GM12878 (cell line): ENCODE results near the gene TOE1. TPM values are rescaled to one million over a fixed set of nuclear protein-coding genes. Genes with fewer than 3 reads are reported as not detected.

Source experiments
- ATAC-seq: fragments of 200-7000 bp; cut with Tn5 transposase; 3 replicates; pipeline ENCODE4 v1.9.1; 2020; ENCODE audit warnings: mild to moderate bottlenecking, moderate library complexity
- BruUV-seq: library from RNA; stranded (reverse); fragments of 400-500 nt; replicated peaks from 2 replicates; lab custom pipeline; 2021; lab: Mats Ljungman, UMichigan
- CTCF ChIA-PET: fragments of 300-600 bp; sonication (Branson Sonifier 250); formaldehyde crosslinking; extraction: SDS; loops from one replicate; lab custom pipeline; 2021; ENCODE audit warnings: inconsistent platforms; lab: Yijun Ruan, JAX
- POLR2A ChIA-PET: fragments of 350-600 bp; formaldehyde crosslinking; extraction: SDS; loops from one replicate; lab custom pipeline; 2021; ENCODE audit warnings: inconsistent platforms; lab: Charles Lee
- RAD21 ChIA-PET: fragments of 300-600 bp; sonication (Branson Sonifier 250); formaldehyde crosslinking; loops from one replicate; lab custom pipeline; 2023; ENCODE audit warnings: antibody characterized with exemption; ENCODE audit not compliant: unreplicated experiment; lab: Charles Lee
- SMC1A ChIA-PET: fragments of 300-600 bp; sonication (Branson Sonifier 250); formaldehyde crosslinking; loops from one replicate; lab custom pipeline; 2023; ENCODE audit not compliant: unreplicated experiment, uncharacterized antibody; lab: Charles Lee
- DNase-seq: peaks from one replicate; pipeline ENCODE4 v3.0.0-alpha.2; 2011; ENCODE audit warnings: low read depth, low spot score
- FAIRE-seq: peaks from 3 replicates; lab custom pipeline; 2011; peaks lifted over from hg19 to GRCh38; lab: Jason Lieb, UNC
- H2AFZ ChIP-seq: 2 replicates; pipeline ENCODE4 v1.6.0; 2011; ENCODE audit warnings: low read depth, low read length, control low read depth; ENCODE audit not compliant: control insufficient read depth
- H3K27ac ChIP-seq: 2 replicates; pipeline ENCODE4 v1.5.1; 2011; ENCODE audit warnings: control low read depth; ENCODE audit not compliant: control insufficient read depth, insufficient read depth
- H3K27me3 ChIP-seq, 2 experiments: replicated peaks in 1 of 2; 2 replicates each; pipeline versions ENCODE4 v1.6.0 to v1.6.1; 2011; ENCODE audit warnings: low read length in 1 of 2; ENCODE audit not compliant: control insufficient read depth in 2 of 2, insufficient read depth in 2 of 2
- H3K36me3 ChIP-seq, 2 experiments: 2 replicates each; pipeline ENCODE4 v1.5.1; 2011; ENCODE audit warnings: low read length in 1 of 2; ENCODE audit not compliant: control insufficient read depth in 2 of 2, insufficient read depth in 2 of 2
- H3K4me1 ChIP-seq: 2 replicates; pipeline ENCODE4 v1.6.1; 2011; ENCODE audit warnings: mild to moderate bottlenecking, low read length, moderate library complexity, mixed read lengths; ENCODE audit not compliant: control insufficient read depth, insufficient read depth
- H3K4me2 ChIP-seq: 2 replicates; pipeline ENCODE4 v1.6.0; 2011; ENCODE audit warnings: control low read depth; ENCODE audit not compliant: control insufficient read depth, insufficient read depth
- H3K4me3 ChIP-seq: fragments of 200-600 bp; sonication (generic); 2 replicates; pipeline ENCODE4 v1.5.1; 2016
- H3K79me2 ChIP-seq: 2 replicates; pipeline ENCODE4 v1.6.0; 2011; ENCODE audit warnings: low read length; ENCODE audit not compliant: control insufficient read depth, insufficient read depth
- H3K9ac ChIP-seq: 2 replicates; pipeline ENCODE4 v1.8.0; 2011; ENCODE audit warnings: low read length, control low read depth, mixed read lengths; ENCODE audit not compliant: control insufficient read depth, insufficient read depth
- H3K9me3 ChIP-seq: replicated peaks from 3 replicates; pipeline ENCODE4 v1.5.1; 2011; ENCODE audit warnings: mild to moderate bottlenecking, low read length; ENCODE audit not compliant: control insufficient read depth, insufficient read depth
- H4K20me1 ChIP-seq: 2 replicates; pipeline ENCODE4 v1.6.0; 2011; ENCODE audit not compliant: control insufficient read depth, insufficient read depth
- CHD1 ChIP-seq: IDR thresholded peaks from 2 replicates; pipeline ENCODE4 v1.6.1; 2012; ENCODE audit warnings: low read depth, low read length, improper control_type of control experiment
- ESRRA ChIP-seq: IDR thresholded peaks from 2 replicates; pipeline ENCODE4 v1.6.1; 2012; ENCODE audit warnings: mild to moderate bottlenecking, low read length, improper control_type of control experiment
- HCFC1 ChIP-seq: fragments of 150-350 bp; IDR thresholded peaks from 2 replicates; pipeline ENCODE4 v1.6.1; 2014; ENCODE audit warnings: low read length
- KLF5 ChIP-seq: fragments of 450-650 bp; IDR thresholded peaks from 2 replicates; pipeline ENCODE4 v1.6.1; 2014; ENCODE audit warnings: mild to moderate bottlenecking; ENCODE audit not compliant: partially characterized antibody
- MEF2B ChIP-seq: fragments of 450-650 bp; IDR thresholded peaks from 2 replicates; pipeline ENCODE4 v1.6.1; 2018; ENCODE audit warnings: mild to moderate bottlenecking, moderate library complexity; ENCODE audit not compliant: partially characterized antibody, poor library complexity, severe bottlenecking
- NFIC ChIP-seq: IDR thresholded peaks from 2 replicates; pipeline ENCODE4 v1.6.1; 2012; ENCODE audit warnings: low read depth, mild to moderate bottlenecking, inconsistent platforms, low read length, moderate library complexity
- PAX8 ChIP-seq: fragments of 450-650 bp; IDR thresholded peaks from 2 replicates; pipeline ENCODE4 v1.6.1; 2017; ENCODE audit warnings: mild to moderate bottlenecking, moderate library complexity
- RB1 ChIP-seq: fragments of 450-650 bp; formaldehyde crosslinking; IDR thresholded peaks from 2 replicates; pipeline ENCODE4 v1.6.1; 2017; ENCODE audit warnings: mild to moderate bottlenecking, borderline replicate concordance
- SIN3A ChIP-seq: IDR thresholded peaks from 2 replicates; pipeline ENCODE4 v1.6.1; 2012; ENCODE audit warnings: low read depth, low read length, improper control_type of control experiment
- SMC3 ChIP-seq: IDR thresholded peaks from 2 replicates; pipeline ENCODE4 v1.6.1; 2011; ENCODE audit warnings: low read length, improper control_type of control experiment, borderline replicate concordance
- TBL1XR1 ChIP-seq: IDR thresholded peaks from 2 replicates; pipeline ENCODE4 v1.6.1; 2012; ENCODE audit warnings: low read depth, low read length, improper control_type of control experiment
- TCF7 ChIP-seq: IDR thresholded peaks from 2 replicates; pipeline ENCODE4 v1.6.1; 2014; ENCODE audit warnings: antibody characterized with exemption, borderline replicate concordance
- YY1 ChIP-seq: IDR thresholded peaks from 2 replicates; pipeline ENCODE4 v1.6.1; 2011; ENCODE audit warnings: low read depth, mild to moderate bottlenecking, low read length
- ZNF217 ChIP-seq: fragments of 450-650 bp; IDR thresholded peaks from 2 replicates; pipeline ENCODE4 v1.6.1; 2017; ENCODE audit warnings: antibody characterized with exemption, mild to moderate bottlenecking
- ZZZ3 ChIP-seq: IDR thresholded peaks from 2 replicates; pipeline ENCODE4 v1.6.1; 2011; ENCODE audit warnings: low read depth; ENCODE audit not compliant: control insufficient read depth, insufficient read length
- WGBS: methylation state at CpG from one replicate; pipeline ENCODE4 v1.1.6; 2016; ENCODE audit warnings: low lambda C conversion rate; ENCODE audit not compliant: insufficient replicate concordance, insufficient coverage; ENCODE audit errors: missing lambda C conversion rate; 5-methylcytosine and 5-hydroxymethylcytosine counted together
- in situ Hi-C: fragments of 300-500 bp; cut with MboI; formaldehyde crosslinking; loops from 9 replicates; pipeline ENCODE4 v1.14.3; 2018; ENCODE audit warnings: mixed read lengths
- intact Hi-C: fragments of 100-400 bp; cut with micrococcal nuclease; formaldehyde crosslinking; loops from one replicate; pipeline ENCODE4 v1.14.2; 2022; ENCODE audit not compliant: unreplicated experiment
- polyA plus RNA-seq, 11 experiments: library from polyadenylated mRNA; depleted of rRNA in 4 of 11; unstranded in 6 of 11; stranded (reverse) in 5 of 11; fragments of >200 nt; fragmentation: Nextera tagmentation in 4 of 11; fragmentation: Illumina TruSeq in 1 of 11; extraction: Ambion mirVana in 4 of 11; extraction: Trizol in 1 of 11; gene quantifications; 1 replicate in 1 of 11; 2 replicates in 10 of 11; pipeline versions ENCODE4 v1.2.1 to v1.2.3, GENCODE V29; 2011 to 2016; ENCODE audit warnings: inconsistent platforms in 2 of 11, missing spikeins in 2 of 11, low read depth in 1 of 11
- total RNA-seq, 4 experiments: library from RNA; depleted of rRNA in 3 of 4; stranded (reverse); fragments of >200 nt in 3 of 4; fragmentation: Illumina TruSeq in 1 of 4; extraction: Trizol in 1 of 4; gene quantifications; 2 replicates each; pipeline versions ENCODE4 v1.2.1 to v1.2.3, GENCODE V29; 2013 to 2021
- TF ChIP-seq, protein P1 (sequence below): fragments of 450-650 bp; IDR thresholded peaks from 2 replicates; pipeline ENCODE4 v1.6.1; 2017; ENCODE audit warnings: borderline replicate concordance
- TF ChIP-seq, protein P2 (sequence below): fragments of 450-650 bp; formaldehyde crosslinking; IDR thresholded peaks from 2 replicates; pipeline ENCODE4 v1.5.0; 2022; ENCODE audit warnings: mild to moderate bottlenecking, missing genetic modification characterization
- TF ChIP-seq, protein P3 (sequence below): IDR thresholded peaks from 2 replicates; pipeline ENCODE4 v1.6.1; 2011; ENCODE audit warnings: low read depth, mild to moderate bottlenecking, low read length, moderate library complexity, borderline replicate concordance; ENCODE audit errors: extremely low read depth

Gene TOE1
- total and polyA plus RNA-seq, 10 of the 15 experiments (the other 5 are each of a cell fraction or from before 2014, with no cell fraction given), result 22.7 to 38.0 (median 33.3) TPM

DNA sequence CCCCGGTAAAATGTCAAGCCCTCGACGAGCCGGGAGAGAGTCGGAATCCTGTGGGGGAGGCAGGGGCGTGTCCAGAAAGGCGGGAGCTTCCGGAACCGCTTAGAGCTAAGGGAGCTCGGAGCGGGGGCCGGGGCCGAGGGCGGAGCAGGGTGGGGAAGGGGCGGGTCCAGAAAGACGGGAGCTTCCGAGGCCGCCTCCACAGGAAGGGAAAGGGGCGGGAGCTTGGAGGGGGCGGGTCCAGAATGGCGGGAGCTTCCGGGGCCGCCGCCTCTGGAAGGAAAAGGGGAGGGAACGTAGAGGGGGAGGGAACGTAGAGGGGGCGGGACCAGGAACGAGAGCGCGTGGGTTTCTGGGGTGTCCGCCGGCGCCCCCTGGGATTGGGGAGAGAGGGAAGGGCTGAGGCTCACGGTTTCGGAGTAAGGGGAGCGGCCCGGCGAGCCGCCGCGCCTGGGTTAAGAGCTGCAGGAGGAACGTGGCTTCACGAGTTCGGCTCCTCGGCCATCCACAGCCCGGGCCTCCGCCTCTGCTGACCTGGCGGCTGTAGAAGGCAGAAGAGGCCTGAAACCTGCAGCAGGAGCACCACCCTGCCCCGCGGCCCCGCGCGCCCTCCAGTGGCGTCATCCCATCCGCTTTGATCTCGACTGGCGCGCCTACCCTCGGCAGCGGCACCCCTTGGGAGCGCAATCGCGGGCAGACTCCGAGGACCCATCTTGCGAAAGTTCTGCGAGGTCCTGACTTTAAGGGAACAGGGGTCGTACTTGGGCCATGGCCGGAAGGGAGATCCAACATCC lies 36.3 kb upstream of the TOE1 start:
- peak; percentile 38 for FAIRE-seq
- Histone ChIP-seq H3K27ac (peak overlapping the region; percentile 95), H2AFZ (peak overlapping the region; percentile 95), H3K4me3 (peak overlapping the region; percentile 90), H3K36me3 (no peaks in the 10 kb centered on the region), H3K9me3 (no peaks in the 10 kb centered on the region), H4K20me1 (no peaks in the 10 kb centered on the region), H3K4me2 (peak overlapping the region; percentile 87), H3K79me2 (peaks cover 7% of the 10 kb centered on the region), H3K4me1 (peaks cover 18% of the 10 kb centered on the region), H3K27me3 (no peaks in the 10 kb centered on the region), H3K9ac (peak overlapping the region; percentile 91)
- WGBS, result under 1% methylated on average over 42 of the region's 68 CpGs
- ATAC-seq, result peak; percentile 86
- intact Hi-C loops (loop anchor here (1.0 to 5.0 kb wide), 4 partner anchors 23 to 576 kb away; partner anchors contain the start of genes HPDL, MUTYH and TOE1), in situ Hi-C loops (loop anchor here (5.0 kb wide), 3 partner anchors 291 to 586 kb away; partner anchors contain the start of genes HECTD3 and UROD)
- ChIA-PET POLR2A (interaction anchor here (0.5 to 6.4 kb wide), 35 partner anchors 11 to 1300 kb away, joined by 3 to 98 read pairs (median 4); partner anchors contain the start of genes BTBD19, CCDC163, HECTD3 and MMACHC), CTCF (interaction anchor here (0.7 to 10.7 kb wide), 18 partner anchors 8 to 675 kb away, joined by 3 to 252 read pairs (median 4); partner anchors contain the start of genes CCDC163, HECTD3, MMACHC and PLK3), RAD21 (interaction anchor here (0.6 to 10.1 kb wide), 39 partner anchors 11 to 1326 kb away, joined by 3 to 313 read pairs (median 4); partner anchors contain the start of genes CCDC163, HECTD3, HPDL and MMACHC), SMC1A (interaction anchor here (0.8 to 9.2 kb wide), 13 partner anchors 20 to 582 kb away, joined by 3 to 284 read pairs (median 4); partner anchors contain the start of genes EIF2B3, HECTD3, MUTYH and PLK3)
- BruUV-seq, result TSS peak; percentile 98
- peak; percentile 84 for DNase-seq
- TF ChIP-seq, protein P1, sequence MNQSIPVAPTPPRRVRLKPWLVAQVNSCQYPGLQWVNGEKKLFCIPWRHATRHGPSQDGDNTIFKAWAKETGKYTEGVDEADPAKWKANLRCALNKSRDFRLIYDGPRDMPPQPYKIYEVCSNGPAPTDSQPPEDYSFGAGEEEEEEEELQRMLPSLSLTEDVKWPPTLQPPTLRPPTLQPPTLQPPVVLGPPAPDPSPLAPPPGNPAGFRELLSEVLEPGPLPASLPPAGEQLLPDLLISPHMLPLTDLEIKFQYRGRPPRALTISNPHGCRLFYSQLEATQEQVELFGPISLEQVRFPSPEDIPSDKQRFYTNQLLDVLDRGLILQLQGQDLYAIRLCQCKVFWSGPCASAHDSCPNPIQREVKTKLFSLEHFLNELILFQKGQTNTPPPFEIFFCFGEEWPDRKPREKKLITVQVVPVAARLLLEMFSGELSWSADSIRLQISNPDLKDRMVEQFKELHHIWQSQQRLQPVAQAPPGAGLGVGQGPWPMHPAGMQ, result no peak
- TF ChIP-seq, protein P2, sequence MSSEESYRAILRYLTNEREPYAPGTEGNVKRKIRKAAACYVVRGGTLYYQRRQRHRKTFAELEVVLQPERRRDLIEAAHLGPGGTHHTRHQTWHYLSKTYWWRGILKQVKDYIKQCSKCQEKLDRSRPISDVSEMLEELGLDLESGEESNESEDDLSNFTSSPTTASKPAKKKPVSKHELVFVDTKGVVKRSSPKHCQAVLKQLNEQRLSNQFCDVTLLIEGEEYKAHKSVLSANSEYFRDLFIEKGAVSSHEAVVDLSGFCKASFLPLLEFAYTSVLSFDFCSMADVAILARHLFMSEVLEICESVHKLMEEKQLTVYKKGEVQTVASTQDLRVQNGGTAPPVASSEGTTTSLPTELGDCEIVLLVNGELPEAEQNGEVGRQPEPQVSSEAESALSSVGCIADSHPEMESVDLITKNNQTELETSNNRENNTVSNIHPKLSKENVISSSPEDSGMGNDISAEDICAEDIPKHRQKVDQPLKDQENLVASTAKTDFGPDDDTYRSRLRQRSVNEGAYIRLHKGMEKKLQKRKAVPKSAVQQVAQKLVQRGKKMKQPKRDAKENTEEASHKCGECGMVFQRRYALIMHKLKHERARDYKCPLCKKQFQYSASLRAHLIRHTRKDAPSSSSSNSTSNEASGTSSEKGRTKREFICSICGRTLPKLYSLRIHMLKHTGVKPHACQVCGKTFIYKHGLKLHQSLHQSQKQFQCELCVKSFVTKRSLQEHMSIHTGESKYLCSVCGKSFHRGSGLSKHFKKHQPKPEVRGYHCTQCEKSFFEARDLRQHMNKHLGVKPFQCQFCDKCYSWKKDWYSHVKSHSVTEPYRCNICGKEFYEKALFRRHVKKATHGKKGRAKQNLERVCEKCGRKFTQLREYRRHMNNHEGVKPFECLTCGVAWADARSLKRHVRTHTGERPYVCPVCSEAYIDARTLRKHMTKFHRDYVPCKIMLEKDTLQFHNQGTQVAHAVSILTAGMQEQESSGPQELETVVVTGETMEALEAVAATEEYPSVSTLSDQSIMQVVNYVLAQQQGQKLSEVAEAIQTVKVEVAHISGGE, result 0 out of 2 replicates have a peak, but pooled peaks have one; percentile 12
- no peak for TF ChIP-seq ZZZ3
- peak; percentile 97 for TF ChIP-seq TCF7
- TF ChIP-seq KLF5, result no peak
- TF ChIP-seq SIN3A, result no peak
- no peak for TF ChIP-seq PAX8
- TF ChIP-seq ZNF217, result 0 out of 2 replicates have a peak, but pooled peaks have one; percentile 47
- TF ChIP-seq RB1, result peak; percentile 78; the same call in 1 of the 2 replicates
- TF ChIP-seq SMC3, result peak; percentile 45; the same call in 1 of the 2 replicates
- peak; percentile 93 for TF ChIP-seq MEF2B
- no peak for TF ChIP-seq ESRRA
- peak; percentile 23; the same call in 1 of the 2 replicates for TF ChIP-seq HCFC1
- TF ChIP-seq NFIC, result no peak
- no peak for TF ChIP-seq TBL1XR1
- TF ChIP-seq CHD1, result no peak
- TF ChIP-seq, protein P3, sequence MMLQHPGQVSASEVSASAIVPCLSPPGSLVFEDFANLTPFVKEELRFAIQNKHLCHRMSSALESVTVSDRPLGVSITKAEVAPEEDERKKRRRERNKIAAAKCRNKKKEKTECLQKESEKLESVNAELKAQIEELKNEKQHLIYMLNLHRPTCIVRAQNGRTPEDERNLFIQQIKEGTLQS, result 0 out of 2 replicates have a peak, but pooled peaks have one; percentile 27
- TF ChIP-seq YY1, result peak; percentile 58; the same call in 1 of the 2 replicates
